K562 (cell line): ENCODE data around the gene STK4.

ENCODE experiments used
- CEBPB ChIP-seq: fragments of 450-650 bp; IDR thresholded peaks from 2 replicates; pipeline ENCODE4 v1.6.1; 2016; ENCODE audit warnings: missing genetic modification characterization, missing compliant biosample characterization
- EP300 ChIP-seq: IDR thresholded peaks from 2 replicates; pipeline ENCODE4 v1.6.1; 2012; ENCODE audit warnings: low read length, improper control_type of control experiment
- EZH2 ChIP-seq: IDR thresholded peaks from 2 replicates; pipeline ENCODE4 v1.6.1; 2012; ENCODE audit warnings: low read depth, mild to moderate bottlenecking, inconsistent platforms, low read length, borderline replicate concordance
- FOXK2 ChIP-seq, 2 experiments: fragments of 450-650 bp; IDR thresholded peaks in 1 of 2; conservative IDR thresholded peaks in 1 of 2; 2 replicates each; pipeline ENCODE4 v1.6.1; 2016; ENCODE audit warnings: low read depth in 2 of 2, mild to moderate bottlenecking in 1 of 2
- L3MBTL2 ChIP-seq: fragments of 450-650 bp; IDR thresholded peaks from 2 replicates; pipeline ENCODE4 v1.6.1; 2016; ENCODE audit warnings: mild to moderate bottlenecking, moderate library complexity
- MAFK ChIP-seq: IDR thresholded peaks from 2 replicates; pipeline ENCODE4 v1.6.1; 2011; ENCODE audit warnings: low read length, improper control_type of control experiment
- NEUROD1 ChIP-seq: fragments of 150-350 bp; IDR thresholded peaks from 2 replicates; pipeline ENCODE4 v1.6.1; 2014; ENCODE audit warnings: borderline replicate concordance, low read length, low read depth; ENCODE audit not compliant: partially characterized antibody
- PHF21A ChIP-seq: fragments of 450-650 bp; IDR thresholded peaks from 2 replicates; pipeline ENCODE4 v1.6.1; 2017; ENCODE audit warnings: low read depth, borderline replicate concordance
- POLR2AphosphoS5 ChIP-seq: IDR thresholded peaks from 2 replicates; pipeline ENCODE4 v1.6.1; 2011; ENCODE audit warnings: mild to moderate bottlenecking, low read depth, low read length, moderate library complexity; ENCODE audit not compliant: control insufficient read depth, insufficient read depth
- ZFX ChIP-seq: sonication (generic); formaldehyde crosslinking; IDR thresholded peaks from 2 replicates; pipeline ENCODE4 v1.8.0; 2022; ENCODE audit warnings: mild to moderate bottlenecking, missing genetic modification reagents, moderate library complexity
- TF ChIP-seq, protein P1 (sequence below): sonication (generic); formaldehyde crosslinking; IDR thresholded peaks from 2 replicates; pipeline ENCODE4 v1.8.0; 2022; ENCODE audit warnings: missing genetic modification reagents, mild to moderate bottlenecking, borderline replicate concordance
- TF ChIP-seq, protein P2 (sequence below): IDR thresholded peaks from 2 replicates; pipeline ENCODE4 v1.6.1; 2016; ENCODE audit warnings: missing genetic modification characterization, missing compliant biosample characterization
- TF ChIP-seq, protein P3 (sequence below): sonication (generic); formaldehyde crosslinking; IDR thresholded peaks from 2 replicates; pipeline ENCODE4 v1.8.1; 2022; ENCODE audit warnings: missing genetic modification reagents

DNA sequence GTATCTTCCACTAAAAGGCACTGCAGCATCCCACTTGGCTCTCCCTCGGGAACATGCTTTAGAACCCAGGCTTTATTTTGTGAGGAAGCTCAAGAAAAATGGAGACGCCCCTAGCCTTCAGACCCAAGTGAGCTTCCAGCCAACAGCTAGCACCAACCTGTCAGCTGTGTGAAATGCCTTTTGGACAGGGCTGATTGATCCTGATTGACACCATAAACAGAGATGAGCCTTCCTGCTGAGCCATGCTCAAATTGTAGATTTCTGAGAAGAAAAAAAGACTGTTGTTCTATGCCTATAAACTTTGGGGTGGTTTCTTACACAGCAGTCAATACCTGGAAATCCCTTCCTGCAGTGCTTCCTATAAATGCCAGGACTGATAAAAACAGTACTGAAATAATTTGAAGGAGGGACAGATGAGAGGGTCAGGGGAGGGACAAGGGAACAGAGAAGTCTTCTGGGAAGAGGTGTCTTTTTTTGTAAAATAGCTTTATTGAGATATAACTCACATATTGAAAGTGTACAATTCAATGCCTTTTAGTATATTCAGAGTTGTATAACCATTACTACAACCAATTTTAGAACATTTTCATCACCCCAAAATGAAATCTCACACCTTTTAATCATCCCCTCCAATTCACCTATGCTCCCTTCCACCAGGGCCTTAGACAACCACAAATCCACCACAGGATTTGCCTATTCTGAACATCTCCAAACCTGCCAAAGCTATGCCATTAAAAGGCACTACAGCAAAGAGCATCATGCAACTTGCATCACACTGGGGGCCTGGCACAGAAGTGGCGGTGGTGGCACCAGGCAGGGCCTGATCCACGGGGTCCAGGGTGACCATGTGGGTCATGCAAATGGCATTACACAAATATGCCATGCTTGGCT, 2.7 kb upstream of the STK4 start:
- no peak for TF ChIP-seq CEBPB (tag)
- no peak for TF ChIP-seq ZFX (CRISPR knock-in tag)
- TF ChIP-seq EP300, result no peak
- TF ChIP-seq POLR2AphosphoS5, result no peak
- TF ChIP-seq L3MBTL2, result no peak
- TF ChIP-seq, protein P1, sequence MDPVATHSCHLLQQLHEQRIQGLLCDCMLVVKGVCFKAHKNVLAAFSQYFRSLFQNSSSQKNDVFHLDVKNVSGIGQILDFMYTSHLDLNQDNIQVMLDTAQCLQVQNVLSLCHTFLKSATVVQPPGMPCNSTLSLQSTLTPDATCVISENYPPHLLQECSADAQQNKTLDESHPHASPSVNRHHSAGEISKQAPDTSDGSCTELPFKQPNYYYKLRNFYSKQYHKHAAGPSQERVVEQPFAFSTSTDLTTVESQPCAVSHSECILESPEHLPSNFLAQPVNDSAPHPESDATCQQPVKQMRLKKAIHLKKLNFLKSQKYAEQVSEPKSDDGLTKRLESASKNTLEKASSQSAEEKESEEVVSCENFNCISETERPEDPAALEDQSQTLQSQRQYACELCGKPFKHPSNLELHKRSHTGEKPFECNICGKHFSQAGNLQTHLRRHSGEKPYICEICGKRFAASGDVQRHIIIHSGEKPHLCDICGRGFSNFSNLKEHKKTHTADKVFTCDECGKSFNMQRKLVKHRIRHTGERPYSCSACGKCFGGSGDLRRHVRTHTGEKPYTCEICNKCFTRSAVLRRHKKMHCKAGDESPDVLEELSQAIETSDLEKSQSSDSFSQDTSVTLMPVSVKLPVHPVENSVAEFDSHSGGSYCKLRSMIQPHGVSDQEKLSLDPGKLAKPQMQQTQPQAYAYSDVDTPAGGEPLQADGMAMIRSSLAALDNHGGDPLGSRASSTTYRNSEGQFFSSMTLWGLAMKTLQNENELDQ (CRISPR knock-in tag), result no peak
- no peak for TF ChIP-seq EZH2
- TF ChIP-seq, protein P2, sequence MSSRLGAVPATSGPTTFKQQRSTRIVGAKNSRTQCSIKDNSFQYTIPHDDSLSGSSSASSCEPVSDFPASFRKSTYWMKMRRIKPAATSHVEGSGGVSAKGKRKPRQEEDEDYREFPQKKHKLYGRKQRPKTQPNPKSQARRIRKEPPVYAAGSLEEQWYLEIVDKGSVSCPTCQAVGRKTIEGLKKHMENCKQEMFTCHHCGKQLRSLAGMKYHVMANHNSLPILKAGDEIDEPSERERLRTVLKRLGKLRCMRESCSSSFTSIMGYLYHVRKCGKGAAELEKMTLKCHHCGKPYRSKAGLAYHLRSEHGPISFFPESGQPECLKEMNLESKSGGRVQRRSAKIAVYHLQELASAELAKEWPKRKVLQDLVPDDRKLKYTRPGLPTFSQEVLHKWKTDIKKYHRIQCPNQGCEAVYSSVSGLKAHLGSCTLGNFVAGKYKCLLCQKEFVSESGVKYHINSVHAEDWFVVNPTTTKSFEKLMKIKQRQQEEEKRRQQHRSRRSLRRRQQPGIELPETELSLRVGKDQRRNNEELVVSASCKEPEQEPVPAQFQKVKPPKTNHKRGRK (tag), result no peak
- no peak for TF ChIP-seq PHF21A
- TF ChIP-seq, protein P3, sequence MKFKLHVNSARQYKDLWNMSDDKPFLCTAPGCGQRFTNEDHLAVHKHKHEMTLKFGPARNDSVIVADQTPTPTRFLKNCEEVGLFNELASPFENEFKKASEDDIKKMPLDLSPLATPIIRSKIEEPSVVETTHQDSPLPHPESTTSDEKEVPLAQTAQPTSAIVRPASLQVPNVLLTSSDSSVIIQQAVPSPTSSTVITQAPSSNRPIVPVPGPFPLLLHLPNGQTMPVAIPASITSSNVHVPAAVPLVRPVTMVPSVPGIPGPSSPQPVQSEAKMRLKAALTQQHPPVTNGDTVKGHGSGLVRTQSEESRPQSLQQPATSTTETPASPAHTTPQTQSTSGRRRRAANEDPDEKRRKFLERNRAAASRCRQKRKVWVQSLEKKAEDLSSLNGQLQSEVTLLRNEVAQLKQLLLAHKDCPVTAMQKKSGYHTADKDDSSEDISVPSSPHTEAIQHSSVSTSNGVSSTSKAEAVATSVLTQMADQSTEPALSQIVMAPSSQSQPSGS (CRISPR knock-in tag), result no peak
- no peak for TF ChIP-seq NEUROD1
- TF ChIP-seq MAFK, result no peak
- no peak for TF ChIP-seq FOXK2 (conservative IDR thresholded peaks at IDR 0.05 in 1 of 2, IDR thresholded peaks at IDR 0.05 in 1 of 2; ENCODE audit: low read depth in 2 of 2)
